Spleen (tissue), 7 donors: ENCODE results near the gene THSD4.

Experiments
- CTCF ChIP-seq, 11 experiments: fragments of 200-600 bp in 7 of 11; fragments of 450-650 bp in 4 of 11; sonication (generic) in 4 of 11; IDR thresholded peaks in 8 of 11; conservative IDR thresholded peaks in 3 of 11; 1 replicate in 7 of 11; 2 replicates in 4 of 11; pipeline versions ENCODE4 v1.4.0 to v1.8.0; 2016 to 2021; ENCODE audit warnings: antibody characterized with exemption in 11 of 11, inconsistent platforms in 4 of 11, mild to moderate bottlenecking in 1 of 11
- POLR2AphosphoS5 ChIP-seq, 3 donors: sonication (generic); formaldehyde crosslinking; IDR thresholded peaks; one replicate each; pipeline ENCODE4 v1.5.1; 2017; ENCODE audit warnings: antibody characterized with exemption in 3 of 3
- donor health status: DM: no; HTN: no; CAD: no; lungs with moderate emphysema.
- donor health status: DM: no; HTN: no; CAD: no.
- donor health status: DM: no; HTN: no; CAD: no.

GRCh38 chr15:71807125-71807629, 691.9 kb downstream of the THSD4 start:
- TF ChIP-seq CTCF (IDR thresholded peaks at IDR 0.05 in 8 of 11, conservative IDR thresholded peaks at IDR 0.05 in 3 of 11): no peak
- TF ChIP-seq POLR2AphosphoS5 (IDR thresholded peaks at IDR 0.05): no peak
